Fibroblast of peridontal ligament (primary cell): Measurements from ENCODE around the gene CDRT15L2.
A peak's percentile ranks its signal among the peaks of the same experiment; 100 is the strongest.
"Not testable (repeated sequence)": the region's sequence is repeated elsewhere in the genome, so short reads cannot be mapped to it uniquely, and the experiment has no call there.

Experiments
- DNase-seq: peaks from one replicate; pipeline ENCODE4 v3.0.0-alpha.2; 2010; ENCODE audit errors: extremely low read depth

Gene CDRT15L2

GRCh38 chr17:20573216-20573615, 6.3 kb upstream of the CDRT15L2 start:
- not testable (repeated sequence) for DNase-seq

GRCh38 chr17:20575071-20575470, 4.5 kb upstream of the CDRT15L2 start:
- peak; percentile 7 for DNase-seq

- DNase-seq: not testable (repeated sequence)
These were observed 4.5 kb downstream of the CDRT15L2 start for GRCh38 chr17:20583891-20584577.

- peak; percentile 0 for DNase-seq
These were observed 9.4 kb downstream of the CDRT15L2 start for GRCh38 chr17:20588744-20589453.

- not testable (repeated sequence) for DNase-seq
These were observed 9.9 kb downstream of the CDRT15L2 start for GRCh38 chr17:20589454-20589810.

GRCh38 chr17:20591040-20591439, 11.5 kb downstream of the CDRT15L2 start:
- not testable (repeated sequence) for DNase-seq

GRCh38 chr17:20605568-20605967, 26.0 kb downstream of the CDRT15L2 start:
- not testable (repeated sequence) for DNase-seq

GRCh38 chr17:20609490-20609889, 30.0 kb downstream of the CDRT15L2 start:
- DNase-seq: not testable (repeated sequence)

GRCh38 chr17:20611309-20611708, 31.8 kb downstream of the CDRT15L2 start:
- no peak for DNase-seq

- DNase-seq: no peak
These were observed 33.1 kb downstream of the CDRT15L2 start for GRCh38 chr17:20612635-20613034.

GRCh38 chr17:20613248-20613647, 33.7 kb downstream of the CDRT15L2 start:
- DNase-seq: no peak

GRCh38 chr17:20613905-20614304, 34.4 kb downstream of the CDRT15L2 start:
- no peak for DNase-seq

- DNase-seq: not testable (repeated sequence)
These were observed 35.9 kb downstream of the CDRT15L2 start for GRCh38 chr17:20615461-20615860.
